Neutrophil (primary cell): Measurements from ENCODE around the gene ADRA2B.

Experiments
- H3K27ac ChIP-seq: fragments of 200-600 bp; sonication (generic); 2 replicates; pipeline ENCODE4 v1.5.1; 2016; ENCODE audit warnings: mild to moderate bottlenecking, moderate library complexity
- H3K27me3 ChIP-seq: fragments of 200-600 bp; sonication (generic); 2 replicates; pipeline ENCODE4 v1.6.0; 2016; ENCODE audit warnings: mild to moderate bottlenecking
- H3K36me3 ChIP-seq: fragments of 200-600 bp; sonication (generic); 2 replicates; pipeline ENCODE4 v1.5.1; 2017
- H3K4me1 ChIP-seq, 2 experiments: fragments of 200-600 bp in 1 of 2; sonication (generic) in 1 of 2; 1 replicate in 1 of 2; 2 replicates in 1 of 2; pipeline versions ENCODE4 v1.5.1 to v1.6.1; 2013 to 2016; ENCODE audit warnings: low read depth in 1 of 2, low read length in 1 of 2, mild to moderate bottlenecking in 1 of 2, moderate library complexity in 1 of 2; ENCODE audit not compliant: control insufficient read depth in 1 of 2, insufficient read depth in 1 of 2
- H3K4me3 ChIP-seq, 2 experiments: fragments of 200-600 bp in 1 of 2; sonication (generic) in 1 of 2; 1 replicate in 1 of 2; 2 replicates in 1 of 2; pipeline ENCODE4 v1.5.1; 2013 to 2016; ENCODE audit warnings: low read depth in 1 of 2, low read length in 1 of 2, mild to moderate bottlenecking in 1 of 2, moderate library complexity in 1 of 2
- H3K9me3 ChIP-seq: fragments of 200-600 bp; sonication (generic); 2 replicates; pipeline ENCODE4 v1.5.1; 2016
- CTCF ChIP-seq: fragments of 200-600 bp; sonication (generic); IDR thresholded peaks from 2 replicates; pipeline ENCODE4 v1.5.1; 2016; ENCODE audit warnings: antibody characterized with exemption

Gene ADRA2B

DNA sequence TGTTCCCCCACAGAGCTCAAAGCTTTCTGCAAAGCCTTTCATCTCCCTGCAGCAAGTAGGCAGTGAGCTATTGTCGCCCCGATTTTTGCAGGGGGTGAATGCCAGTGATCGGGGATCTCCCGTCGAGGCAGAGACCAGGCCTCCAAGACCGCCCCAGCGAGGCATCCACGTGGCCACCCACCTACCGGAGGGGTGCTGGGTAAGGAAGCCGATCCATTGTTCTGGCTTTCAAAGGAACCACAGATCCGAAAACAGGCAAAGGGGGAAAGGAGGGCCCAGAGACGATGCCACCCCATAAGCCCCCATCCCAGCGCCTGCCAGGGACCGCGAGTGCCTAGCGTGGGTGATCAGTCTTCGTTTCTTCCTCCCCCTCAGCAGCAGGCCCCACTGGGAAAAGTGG lies 2.4 kb downstream of the ADRA2B start:
- no peaks in the 10 kb centered on the region for H3K36me3 ChIP-seq
- no peak overlapping the region for H3K4me3 ChIP-seq
- peaks cover 64% of the 10 kb centered on the region for H3K27me3 ChIP-seq
- no peaks in the 10 kb centered on the region for H3K9me3 ChIP-seq
- peaks cover 3 to 17% of the 10 kb centered on the region in 2 experiments for H3K4me1 ChIP-seq
- no peak overlapping the region for H3K27ac ChIP-seq
- TF ChIP-seq CTCF = no peak

DNA sequence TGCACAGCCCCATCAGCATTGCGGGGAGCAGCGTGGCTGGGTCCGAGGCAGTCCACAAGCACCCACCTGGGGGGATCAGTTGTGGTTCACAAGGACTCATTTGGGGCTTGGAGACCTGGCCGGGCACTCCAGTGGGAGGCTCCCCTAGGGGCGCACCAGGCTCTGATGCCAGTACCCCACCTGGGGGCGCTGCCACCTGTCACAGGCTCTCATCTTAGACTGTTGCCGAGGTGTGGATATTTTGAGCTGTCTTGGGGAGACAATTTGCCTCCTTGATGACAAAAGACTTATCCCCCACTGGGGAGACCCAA lies 3.0 kb downstream of the ADRA2B start:
- TF ChIP-seq CTCF = no peak
- Histone ChIP-seq H3K4me3 (no peak overlapping the region), H3K9me3 (no peaks in the 10 kb centered on the region), H3K27ac (no peak overlapping the region), H3K4me1 (peaks cover 3 to 17% of the 10 kb centered on the region in 2 experiments), H3K27me3 (peaks cover 62% of the 10 kb centered on the region), H3K36me3 (no peaks in the 10 kb centered on the region)

DNA sequence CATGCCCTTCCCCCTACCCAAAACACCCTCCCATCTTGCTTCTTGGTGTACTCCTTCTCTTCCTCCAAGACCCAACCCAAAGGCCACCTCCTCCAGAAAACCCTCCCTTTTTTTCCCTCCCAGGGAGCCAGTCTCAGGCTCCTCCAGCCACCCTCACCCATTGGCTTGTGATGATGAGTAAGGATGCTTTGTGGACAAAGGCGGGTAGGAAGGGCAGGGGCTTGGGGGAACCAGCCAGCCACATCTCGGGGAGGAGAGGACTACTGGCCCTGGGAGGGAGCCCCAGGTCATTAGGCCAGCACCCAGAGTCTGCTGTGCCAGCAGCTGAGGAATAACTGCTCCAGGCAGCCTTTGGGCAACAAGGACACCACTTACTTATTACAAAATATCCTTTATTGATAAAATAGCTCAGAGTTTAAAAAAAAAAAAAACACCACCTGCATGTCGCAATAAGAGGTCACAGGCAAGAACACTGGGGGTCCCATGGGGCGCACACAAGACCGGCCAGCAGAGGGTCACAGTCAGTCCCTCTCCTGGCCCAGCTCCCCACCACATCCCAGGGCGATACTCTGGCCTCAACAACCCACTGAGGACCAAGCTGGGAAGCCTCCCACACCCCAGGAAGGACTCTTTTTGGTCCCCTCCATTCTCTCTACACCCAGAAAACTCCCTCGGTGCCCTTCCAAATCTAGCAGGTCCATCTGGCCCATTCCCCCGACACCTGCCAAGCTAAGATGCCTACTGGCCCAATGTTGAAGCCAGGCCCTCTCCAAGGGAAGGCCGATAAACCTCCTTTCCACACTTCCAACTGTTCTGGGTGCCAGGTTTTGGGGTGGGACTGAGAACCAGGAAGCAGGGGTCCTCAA lies 3.6 kb downstream of the ADRA2B start:
- Histone ChIP-seq H3K27ac (no peak overlapping the region), H3K4me3 (no peak overlapping the region), H3K36me3 (no peaks in the 10 kb centered on the region), H3K9me3 (no peaks in the 10 kb centered on the region), H3K4me1 (peaks cover 3 to 17% of the 10 kb centered on the region in 2 experiments), H3K27me3 (peaks cover 62% of the 10 kb centered on the region)
- TF ChIP-seq CTCF = no peak

- H3K36me3 ChIP-seq = no peaks in the 10 kb centered on the region
- H3K4me3 ChIP-seq = no peak overlapping the region
- H3K27ac ChIP-seq = no peak overlapping the region
- H3K4me1 ChIP-seq = peaks cover 0 to 14% of the 10 kb centered on the region in 2 experiments
- TF ChIP-seq CTCF = no peak
- H3K27me3 ChIP-seq = peaks cover 57% of the 10 kb centered on the region
- H3K9me3 ChIP-seq = no peaks in the 10 kb centered on the region
These were observed 4.4 kb downstream of the ADRA2B start for GRCh38 chr2:96111823-96112500.

DNA sequence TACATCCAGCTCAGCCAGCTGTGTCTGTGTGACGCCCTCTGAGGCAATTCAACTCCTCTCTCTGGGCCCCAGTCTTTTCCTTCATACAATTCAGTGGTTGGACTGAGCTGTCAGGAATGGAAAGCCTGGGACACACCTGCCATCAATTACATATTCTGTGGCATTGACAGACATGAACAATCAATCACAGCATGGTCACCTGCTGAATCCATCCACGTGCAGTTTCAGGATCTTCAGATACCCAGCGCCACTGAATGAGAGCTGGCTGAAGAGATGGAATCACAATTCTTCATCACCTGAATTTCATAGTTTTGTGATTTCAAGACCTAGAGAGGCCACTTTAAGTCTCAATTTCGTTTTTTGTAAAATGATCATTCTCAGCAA lies 5.1 kb downstream of the ADRA2B start:
- no peaks in the 10 kb centered on the region for H3K9me3 ChIP-seq
- no peak for TF ChIP-seq CTCF
- no peak overlapping the region for H3K4me3 ChIP-seq
- peaks cover 50% of the 10 kb centered on the region for H3K27me3 ChIP-seq
- H3K36me3 ChIP-seq = no peaks in the 10 kb centered on the region
- H3K27ac ChIP-seq = no peak overlapping the region
- H3K4me1 ChIP-seq = peaks cover 0 to 7% of the 10 kb centered on the region in 2 experiments
